PC-9 (cell line): Measurements from ENCODE around the gene GDPD5.

Source experiments
- CTCF ChIP-seq: fragments of 200-600 bp; sonication (generic); conservative IDR thresholded peaks from 2 replicates; pipeline ENCODE4 v1.6.1; 2017; ENCODE audit warnings: mixed run types, antibody characterized with exemption, mild to moderate bottlenecking, moderate library complexity
- EZH2 ChIP-seq: fragments of 200-600 bp; sonication (generic); IDR thresholded peaks from 2 replicates; pipeline ENCODE4 v1.8.0; 2017; ENCODE audit warnings: antibody characterized with exemption, low read depth

- TF ChIP-seq CTCF (no peak), EZH2 (no peak)
Observed at GRCh38 chr11:75543806-75544205, 18.1 kb upstream of the GDPD5 start.
